ENCODE measurements around the gene PAK5. TPM values are rescaled to one million over a fixed set of nuclear protein-coding genes. Genes with fewer than 3 reads are reported as not detected.

The PAK5 gene
- total RNA-seq, 2 donors from 2014 or later = 0.12 TPM; not detected in 1

- H3K4me3 ChIP-seq = no peak overlapping the region
- no peaks in the 10 kb centered on the region for H3K36me3 ChIP-seq
- no peak overlapping the region for H3K27ac ChIP-seq
- TF ChIP-seq CTCF (IDR thresholded peaks at IDR 0.05) = no peak
- no peaks in the 10 kb centered on the region for H3K4me1 ChIP-seq
- no peaks in the 10 kb centered on the region for H3K27me3 ChIP-seq
- no peak for DNase-seq (ENCODE audit: low spot score)
- no peaks in the 10 kb centered on the region for H3K9me3 ChIP-seq
Measured at GRCh38 chr20:9710685-9711084, 128.2 kb downstream of the PAK5 start.

GRCh38 chr20:9705722-9706476 is 133.0 kb downstream of the PAK5 start:
- no peaks in the 10 kb centered on the region for H3K4me1 ChIP-seq
- no peaks in the 10 kb centered on the region for H3K36me3 ChIP-seq
- no peak for TF ChIP-seq CTCF (IDR thresholded peaks at IDR 0.05)
- H3K9me3 ChIP-seq = no peaks in the 10 kb centered on the region
- DNase-seq (ENCODE audit: low spot score) = no peak
- no peak overlapping the region for H3K27ac ChIP-seq
- no peak overlapping the region for H3K4me3 ChIP-seq
- no peaks in the 10 kb centered on the region for H3K27me3 ChIP-seq

GRCh38 chr20:9699181-9699580 is 139.7 kb downstream of the PAK5 start:
- no peaks in the 10 kb centered on the region for H3K36me3 ChIP-seq
- no peaks in the 10 kb centered on the region for H3K27me3 ChIP-seq
- H3K27ac ChIP-seq = no peak overlapping the region
- H3K4me3 ChIP-seq = no peak overlapping the region
- no peaks in the 10 kb centered on the region for H3K4me1 ChIP-seq
- DNase-seq (ENCODE audit: low spot score) = no peak
- no peaks in the 10 kb centered on the region for H3K9me3 ChIP-seq
- no peak for TF ChIP-seq CTCF (IDR thresholded peaks at IDR 0.05)

- no peak for DNase-seq (ENCODE audit: low spot score)
- H3K27ac ChIP-seq = no peak overlapping the region
- no peaks in the 10 kb centered on the region for H3K36me3 ChIP-seq
- H3K9me3 ChIP-seq = no peaks in the 10 kb centered on the region
- no peaks in the 10 kb centered on the region for H3K4me1 ChIP-seq
- TF ChIP-seq CTCF (IDR thresholded peaks at IDR 0.05) = no peak
- H3K27me3 ChIP-seq = no peaks in the 10 kb centered on the region
- no peak overlapping the region for H3K4me3 ChIP-seq
Measured at GRCh38 chr20:9689041-9689440, 149.8 kb downstream of the PAK5 start.

- no peak overlapping the region for H3K27ac ChIP-seq
- no peaks in the 10 kb centered on the region for H3K9me3 ChIP-seq
- TF ChIP-seq CTCF (IDR thresholded peaks at IDR 0.05) = no peak
- H3K4me3 ChIP-seq = no peak overlapping the region
- H3K27me3 ChIP-seq = no peaks in the 10 kb centered on the region
- H3K36me3 ChIP-seq = no peaks in the 10 kb centered on the region
- H3K4me1 ChIP-seq = no peaks in the 10 kb centered on the region
- no peak for DNase-seq (ENCODE audit: low spot score)
Measured at GRCh38 chr20:9686866-9687265, 152.0 kb downstream of the PAK5 start.

- Histone ChIP-seq H3K27me3 (no peaks in the 10 kb centered on the region), H3K36me3 (no peaks in the 10 kb centered on the region), H3K9me3 (no peaks in the 10 kb centered on the region), H3K4me1 (no peaks in the 10 kb centered on the region), H3K4me3 (no peak overlapping the region), H3K27ac (no peak overlapping the region)
- no peak for TF ChIP-seq CTCF (IDR thresholded peaks at IDR 0.05)
- DNase-seq (ENCODE audit: low spot score) = no peak
Measured at GRCh38 chr20:9686455-9686854, 152.4 kb downstream of the PAK5 start.

Measured in right atrium auricular region (tissue), 2 donors.